Astrocyte (in vitro differentiated cells and primary cell): Measurements from ENCODE around the gene KRT13. TPM values are rescaled to one million over a fixed set of nuclear protein-coding genes. Genes with fewer than 3 reads are reported as not detected.

Experiments
- DNase-seq: peaks from one replicate; pipeline ENCODE4 v3.0.0-alpha.2; 2010; ENCODE audit warnings: low read depth
- FAIRE-seq: peaks from 2 replicates; lab custom pipeline; 2011; peaks lifted over from hg19 to GRCh38; lab: Jason Lieb, UNC
- H2AFZ ChIP-seq: 2 replicates; pipeline ENCODE4 v1.6.0; 2012; ENCODE audit warnings: low read depth, low read length, inconsistent platforms
- H3K27ac ChIP-seq: 2 replicates; pipeline ENCODE4 v1.5.1; 2011; ENCODE audit warnings: low read depth, low read length, inconsistent platforms
- H3K27me3 ChIP-seq: 2 replicates; pipeline ENCODE4 v1.6.0; 2011; ENCODE audit warnings: low read length, inconsistent platforms; ENCODE audit not compliant: insufficient read depth
- H3K36me3 ChIP-seq: 2 replicates; pipeline ENCODE4 v1.5.1; 2011; ENCODE audit warnings: low read length, inconsistent platforms; ENCODE audit not compliant: insufficient read depth
- H3K4me1 ChIP-seq: 2 replicates; pipeline ENCODE4 v1.5.1; 2011; ENCODE audit warnings: low read length, inconsistent platforms; ENCODE audit not compliant: insufficient read depth
- H3K4me2 ChIP-seq: 2 replicates; pipeline ENCODE4 v1.6.0; 2012; ENCODE audit warnings: low read length, inconsistent platforms
- H3K4me3 ChIP-seq: 2 replicates; pipeline ENCODE4 v1.5.1; 2011; ENCODE audit warnings: low read depth, mild to moderate bottlenecking, low read length, inconsistent platforms; ENCODE audit not compliant: insufficient read depth
- H3K79me2 ChIP-seq: 2 replicates; pipeline ENCODE4 v1.6.0; 2012; ENCODE audit warnings: mild to moderate bottlenecking, low read length, inconsistent platforms; ENCODE audit not compliant: insufficient read depth
- H3K9ac ChIP-seq: 2 replicates; pipeline ENCODE4 v1.6.0; 2012; ENCODE audit warnings: mild to moderate bottlenecking, low read length, inconsistent platforms
- H3K9me3 ChIP-seq: 2 replicates; pipeline ENCODE4 v1.5.1; 2012; ENCODE audit warnings: low read depth, mild to moderate bottlenecking, low read length, inconsistent platforms; ENCODE audit not compliant: insufficient read depth
- H4K20me1 ChIP-seq: 2 replicates; pipeline ENCODE4 v1.6.0; 2012; ENCODE audit warnings: low read length, inconsistent platforms; ENCODE audit not compliant: insufficient read depth
- H3K27ac Mint-ChIP-seq: one replicate; pipeline ENCODE4 v1.8.0; 2021; ENCODE audit warnings: mild to moderate bottlenecking, mixed read lengths; ENCODE audit not compliant: unreplicated experiment
- H3K27me3 Mint-ChIP-seq: one replicate; pipeline ENCODE4 v1.8.0; 2021; ENCODE audit warnings: low read depth, mixed read lengths; ENCODE audit not compliant: unreplicated experiment
- H3K36me3 Mint-ChIP-seq: one replicate; pipeline ENCODE4 v1.8.0; 2021; ENCODE audit warnings: low read depth, mixed read lengths; ENCODE audit not compliant: unreplicated experiment
- H3K4me1 Mint-ChIP-seq: one replicate; pipeline ENCODE4 v1.8.0; 2021; ENCODE audit warnings: low read depth, mixed read lengths; ENCODE audit not compliant: unreplicated experiment
- H3K4me3 Mint-ChIP-seq: one replicate; pipeline ENCODE4 v1.8.0; 2021; ENCODE audit warnings: mild to moderate bottlenecking, moderate library complexity, mixed read lengths; ENCODE audit not compliant: unreplicated experiment
- H3K9me3 Mint-ChIP-seq: one replicate; pipeline ENCODE4 v1.8.0; 2021; ENCODE audit warnings: mild to moderate bottlenecking, mixed read lengths; ENCODE audit not compliant: unreplicated experiment
- EZH2 ChIP-seq: IDR thresholded peaks from 2 replicates; pipeline ENCODE4 v1.6.1; 2012; ENCODE audit warnings: mild to moderate bottlenecking, low read length, inconsistent platforms; ENCODE audit not compliant: insufficient read depth
- total RNA-seq: library from RNA; stranded (reverse); gene quantifications from 2 replicates; pipeline ENCODE4 v1.2.1, GENCODE V29; 2021
- TF ChIP-seq, protein P1 (sequence below): IDR thresholded peaks from 2 replicates; pipeline ENCODE4 v1.5.1; 2011; ENCODE audit warnings: low read depth, mild to moderate bottlenecking, inconsistent platforms, low read length, moderate library complexity; ENCODE audit not compliant: insufficient read depth

The KRT13 gene
- total RNA-seq, 1 donor from 2014 or later, result not detected

DNA sequence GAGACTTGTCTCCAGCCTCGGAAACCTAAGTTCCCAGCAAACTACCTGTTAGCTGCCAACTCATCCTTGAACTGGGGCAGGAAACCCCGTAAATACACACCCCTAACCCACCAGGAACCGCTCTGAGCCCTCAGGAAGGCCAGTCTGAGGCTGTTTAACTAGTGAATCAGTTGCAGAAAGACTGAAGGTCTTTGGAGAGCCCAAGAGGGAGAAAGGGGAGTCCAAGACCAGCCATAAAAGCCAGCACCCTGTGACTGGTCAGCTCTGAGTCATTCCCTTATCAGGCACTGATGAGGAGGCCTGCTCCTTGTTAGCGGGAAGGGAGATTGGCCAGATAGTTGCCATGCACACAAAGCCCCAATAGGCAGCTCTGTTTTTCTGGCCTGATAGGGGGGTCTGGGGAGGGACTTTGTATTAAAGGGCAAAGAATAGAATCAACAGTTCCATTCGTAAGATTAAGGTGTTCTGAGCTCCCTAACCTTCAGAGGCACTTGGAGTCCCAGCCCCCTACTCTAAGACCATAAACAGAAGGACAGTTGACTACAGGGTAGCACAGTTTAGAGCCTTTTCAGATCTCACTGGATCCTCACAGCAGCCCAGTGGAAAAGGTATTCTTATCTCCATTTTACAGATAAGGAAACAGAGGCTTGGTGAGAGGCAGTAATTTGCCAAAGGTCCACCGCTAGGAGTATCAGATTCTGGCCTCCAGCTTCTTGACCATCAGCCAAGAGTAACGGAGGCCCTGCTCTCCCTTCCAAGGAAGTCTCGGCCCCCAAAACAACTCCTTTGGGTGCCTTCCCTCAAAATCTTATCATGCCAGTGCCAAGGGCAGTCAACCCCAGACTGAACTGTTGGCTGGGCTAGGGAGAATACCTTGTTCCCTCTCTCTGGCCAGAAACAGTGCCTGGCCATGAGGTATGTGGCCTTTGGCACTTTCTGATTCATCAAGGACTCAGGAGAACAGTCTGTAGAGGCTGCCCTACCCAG is 24.9 kb upstream of the KRT13 start:
- Mint-ChIP-seq H3K36me3 (no peaks in the 10 kb centered on the region), H3K27ac (peak overlapping the region; percentile 77), H3K4me1 (peaks cover 18% of the 10 kb centered on the region), H3K4me3 (peak overlapping the region; percentile 60), H3K9me3 (no peaks in the 10 kb centered on the region), H3K27me3 (peaks cover 15% of the 10 kb centered on the region)
- H3K4me3 ChIP-seq, result peak overlapping the region; percentile 1
- peaks cover 12% of the 10 kb centered on the region for H3K79me2 ChIP-seq
- H3K27ac ChIP-seq, result peak overlapping the region; percentile 71
- H2AFZ ChIP-seq, result no peak overlapping the region
- H3K4me2 ChIP-seq, result peak overlapping the region; percentile 46
- DNase-seq (peak; percentile 95), FAIRE-seq (peak; percentile 89)
- no peak for TF ChIP-seq EZH2
- TF ChIP-seq, protein P1, sequence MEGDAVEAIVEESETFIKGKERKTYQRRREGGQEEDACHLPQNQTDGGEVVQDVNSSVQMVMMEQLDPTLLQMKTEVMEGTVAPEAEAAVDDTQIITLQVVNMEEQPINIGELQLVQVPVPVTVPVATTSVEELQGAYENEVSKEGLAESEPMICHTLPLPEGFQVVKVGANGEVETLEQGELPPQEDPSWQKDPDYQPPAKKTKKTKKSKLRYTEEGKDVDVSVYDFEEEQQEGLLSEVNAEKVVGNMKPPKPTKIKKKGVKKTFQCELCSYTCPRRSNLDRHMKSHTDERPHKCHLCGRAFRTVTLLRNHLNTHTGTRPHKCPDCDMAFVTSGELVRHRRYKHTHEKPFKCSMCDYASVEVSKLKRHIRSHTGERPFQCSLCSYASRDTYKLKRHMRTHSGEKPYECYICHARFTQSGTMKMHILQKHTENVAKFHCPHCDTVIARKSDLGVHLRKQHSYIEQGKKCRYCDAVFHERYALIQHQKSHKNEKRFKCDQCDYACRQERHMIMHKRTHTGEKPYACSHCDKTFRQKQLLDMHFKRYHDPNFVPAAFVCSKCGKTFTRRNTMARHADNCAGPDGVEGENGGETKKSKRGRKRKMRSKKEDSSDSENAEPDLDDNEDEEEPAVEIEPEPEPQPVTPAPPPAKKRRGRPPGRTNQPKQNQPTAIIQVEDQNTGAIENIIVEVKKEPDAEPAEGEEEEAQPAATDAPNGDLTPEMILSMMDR, result no peak
- no peaks in the 10 kb centered on the region for H3K9me3 ChIP-seq
- no peaks in the 10 kb centered on the region for H3K27me3 ChIP-seq
- peaks cover 29% of the 10 kb centered on the region for H3K4me1 ChIP-seq
- no peaks in the 10 kb centered on the region for H3K36me3 ChIP-seq
- H3K9ac ChIP-seq, result peak overlapping the region; percentile 28
- H4K20me1 ChIP-seq, result no peaks in the 10 kb centered on the region

- Histone ChIP-seq H3K4me3 (no peak overlapping the region), H3K9ac (peak overlapping the region; percentile 20), H3K27ac (peak overlapping the region; percentile 71), H3K9me3 (no peaks in the 10 kb centered on the region), H3K36me3 (no peaks in the 10 kb centered on the region), H3K27me3 (no peaks in the 10 kb centered on the region), H3K4me2 (peak overlapping the region; percentile 46), H2AFZ (no peak overlapping the region), H4K20me1 (no peaks in the 10 kb centered on the region), H3K4me1 (peaks cover 29% of the 10 kb centered on the region), H3K79me2 (peaks cover 12% of the 10 kb centered on the region)
- Mint-ChIP-seq H3K27ac (peak overlapping the region; percentile 62), H3K4me1 (peaks cover 15% of the 10 kb centered on the region), H3K9me3 (no peaks in the 10 kb centered on the region), H3K4me3 (no peak overlapping the region), H3K27me3 (peaks cover 11% of the 10 kb centered on the region), H3K36me3 (no peaks in the 10 kb centered on the region)
- FAIRE-seq, result no peak
- no peak for DNase-seq
- no peak for TF ChIP-seq EZH2
- TF ChIP-seq, protein P1, result no peak
Observed at GRCh38 chr17:41529491-41529915, 24.1 kb upstream of the KRT13 start.
